A549 (cell line): ENCODE measurements around the gene SMURF1. TPM values are rescaled to one million over a fixed set of nuclear protein-coding genes. Genes with fewer than 3 reads are reported as not detected.

Experiments used
- ATAC-seq, 2 experiments: fragments of 200-7000 bp in 1 of 2; fragments of >200 bp in 1 of 2; cut with Nextera tagmentation in 1 of 2; cut with Tn5 transposase in 1 of 2; 3 replicates each; pipeline versions ENCODE4 v1.8.0 to v1.9.1; 2018 to 2020; ENCODE audit warnings: mild to moderate bottlenecking in 1 of 2, moderate library complexity in 1 of 2
- CTCF ChIA-PET: fragments of 300-600 bp; sonication (Branson Sonifier 250); formaldehyde crosslinking; extraction: SDS; loops from one replicate; lab custom pipeline; 2021; ENCODE audit warnings: antibody characterized with exemption, inconsistent platforms; lab: Yijun Ruan, JAX
- POLR2A ChIA-PET: fragments of 350-600 bp; formaldehyde crosslinking; extraction: SDS; loops from one replicate; lab custom pipeline; 2021; ENCODE audit warnings: antibody characterized with exemption, inconsistent platforms; lab: Yijun Ruan, JAX
- DNase-seq, 2 experiments: peaks; one replicate each; pipeline versions ENCODE4 v3.0.0 to v3.0.0-alpha.2; 2011 to 2016; ENCODE audit warnings: low read depth in 1 of 2, low spot score in 1 of 2
- FAIRE-seq: peaks from 2 replicates; lab custom pipeline; 2011; peaks lifted over from hg19 to GRCh38; lab: Jason Lieb, UNC
- H3K27ac ChIP-seq, 2 experiments: fragments of >200 bp; sonication (Bioruptor Twin); formaldehyde crosslinking; 3 replicates each; pipeline ENCODE4 v1.5.1; 2016 to 2017
- H3K4me1 ChIP-seq: fragments of >200 bp; sonication (Bioruptor Twin); formaldehyde crosslinking; 3 replicates; pipeline ENCODE4 v1.6.1; 2016
- H3K4me2 ChIP-seq: fragments of >200 bp; sonication (Bioruptor Twin); formaldehyde crosslinking; 3 replicates; pipeline ENCODE4 v1.6.1; 2016
- H3K4me3 ChIP-seq: fragments of >200 bp; sonication (Bioruptor Twin); formaldehyde crosslinking; 3 replicates; pipeline ENCODE4 v1.5.1; 2016
- H3K9me3 ChIP-seq: fragments of >200 bp; sonication (Bioruptor Twin); formaldehyde crosslinking; 3 replicates; pipeline ENCODE4 v1.6.1; 2016
- BCL3 ChIP-seq: fragments of >200 bp; sonication (Bioruptor Twin); formaldehyde crosslinking; IDR thresholded peaks from 3 replicates; pipeline ENCODE4 v1.6.1; 2016
- CBX2 ChIP-seq: fragments of 200-600 bp; sonication (generic); IDR thresholded peaks from 2 replicates; pipeline ENCODE4 v1.6.1; 2016; ENCODE audit warnings: low read depth, mild to moderate bottlenecking, borderline replicate concordance
- CEBPB ChIP-seq, 2 experiments: fragments of >200 bp in 1 of 2; sonication (Bioruptor Twin) in 1 of 2; formaldehyde crosslinking in 1 of 2; IDR thresholded peaks; 2 replicates each; pipeline ENCODE4 v1.6.1; 2012 to 2016
- CHD2 ChIP-seq: fragments of 150-350 bp; IDR thresholded peaks from 2 replicates; pipeline ENCODE4 v1.6.1; 2014; ENCODE audit warnings: low read length; ENCODE audit not compliant: partially characterized antibody
- CHD4 ChIP-seq: fragments of 200-600 bp; sonication (generic); IDR thresholded peaks from 2 replicates; pipeline ENCODE4 v1.6.1; 2016; ENCODE audit warnings: antibody characterized with exemption, mild to moderate bottlenecking, borderline replicate concordance
- EHF ChIP-seq: fragments of 250-450 bp; sonication (Bioruptor Pico); IDR thresholded peaks from 2 replicates; pipeline ENCODE4 v1.5.0; 2020; ENCODE audit warnings: mild to moderate bottlenecking
- FOXS1 ChIP-seq: fragments of 250-450 bp; sonication (Bioruptor Pico); IDR thresholded peaks from 2 replicates; pipeline ENCODE4 v1.5.0; 2020; ENCODE audit warnings: mild to moderate bottlenecking, moderate library complexity
- HDAC2 ChIP-seq: fragments of 200-600 bp; sonication (generic); IDR thresholded peaks from 2 replicates; pipeline ENCODE4 v1.6.1; 2016
- HOXB5 ChIP-seq: fragments of 250-450 bp; sonication (Bioruptor Pico); IDR thresholded peaks from 2 replicates; pipeline ENCODE4 v1.5.0; 2020; ENCODE audit warnings: mild to moderate bottlenecking, moderate library complexity
- JUN ChIP-seq, 2 experiments: fragments of >200 bp; sonication (Bioruptor Twin); formaldehyde crosslinking; IDR thresholded peaks; 2 replicates in 1 of 2; 3 replicates in 1 of 2; pipeline ENCODE4 v1.6.1; 2016 to 2017
- KDM5A ChIP-seq: fragments of 200-600 bp; sonication (generic); IDR thresholded peaks from 2 replicates; pipeline ENCODE4 v1.6.1; 2016; ENCODE audit warnings: antibody characterized with exemption, mild to moderate bottlenecking
- MAZ ChIP-seq: fragments of 150-350 bp; IDR thresholded peaks from 2 replicates; pipeline ENCODE4 v1.6.1; 2014; ENCODE audit warnings: antibody characterized with exemption, low read depth, low read length, borderline replicate concordance
- MYC ChIP-seq: IDR thresholded peaks from 2 replicates; pipeline ENCODE4 v1.6.1; 2012; ENCODE audit warnings: mild to moderate bottlenecking, inconsistent platforms, low read length, improper control_type of control experiment, borderline replicate concordance
- NPAS2 ChIP-seq: fragments of 250-450 bp; sonication (Bioruptor Pico); IDR thresholded peaks from 2 replicates; pipeline ENCODE4 v1.8.0; 2022; ENCODE audit warnings: mild to moderate bottlenecking, moderate library complexity, borderline replicate concordance
- POLR2A ChIP-seq: IDR thresholded peaks from 2 replicates; pipeline ENCODE4 v1.6.1; 2012; ENCODE audit warnings: mild to moderate bottlenecking, low read length
- RNF2 ChIP-seq: fragments of 200-600 bp; sonication (generic); IDR thresholded peaks from 2 replicates; pipeline ENCODE4 v1.6.1; 2016; ENCODE audit warnings: low read depth, mild to moderate bottlenecking, antibody characterized with exemption, moderate library complexity, borderline replicate concordance
- WGBS: methylation state at CpG from one replicate; pipeline ENCODE4 v1.1.6; 2017; ENCODE audit errors: missing lambda C conversion rate; 5-methylcytosine and 5-hydroxymethylcytosine counted together
- polyA plus RNA-seq, 4 experiments: library from polyadenylated mRNA; depleted of rRNA in 3 of 4; stranded (reverse); fragments of >200 nt; fragmentation: RNase III in 1 of 4; extraction: RNeasy Plus Mini Kit Qiagen cat#74134 plus additional on column Dnase treatment in 1 of 4; gene quantifications; 2 replicates in 3 of 4; 3 replicates in 1 of 4; pipeline ENCODE4 v1.2.3, GENCODE V29; 2011 to 2017
- TF ChIP-seq, protein P1 (sequence below): IDR thresholded peaks from 2 replicates; pipeline ENCODE4 v1.6.1; 2012
- TF ChIP-seq, protein P2 (sequence below): IDR thresholded peaks from 2 replicates; pipeline ENCODE4 v1.6.1; 2012

Gene SMURF1
- polyA plus RNA-seq, 2 of the 4 experiments (the other 2 are of a cell fraction), result 13.8 to 22.1 TPM

DNA sequence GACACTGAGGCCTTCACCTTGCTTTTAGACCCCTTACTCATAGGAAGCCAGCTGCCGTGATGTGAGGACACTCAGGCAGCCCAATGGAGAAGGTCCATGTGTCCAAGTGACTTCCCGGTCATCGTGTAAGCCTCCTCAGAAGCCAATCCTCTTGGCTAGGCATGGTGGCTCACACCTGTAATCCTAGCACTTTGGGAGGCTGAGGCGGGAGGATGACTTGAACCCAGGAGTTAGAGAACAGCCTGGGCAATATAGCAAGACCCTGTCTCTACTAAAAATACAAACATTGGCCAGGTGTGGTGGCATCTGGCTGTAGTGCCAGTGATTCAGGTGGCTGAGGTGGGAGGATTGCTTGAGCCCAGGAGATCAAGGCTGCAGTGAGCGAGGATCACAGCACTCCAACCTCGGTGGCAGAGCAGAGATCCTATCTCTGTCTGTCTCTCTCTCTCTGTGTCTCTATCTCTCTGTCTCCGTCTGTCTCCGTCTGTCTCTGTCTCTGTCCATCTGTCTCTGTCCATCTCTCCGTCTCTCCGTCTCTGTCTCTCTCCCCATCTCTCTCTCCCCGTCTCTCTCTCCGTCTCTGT lies 36.3 kb upstream of the SMURF1 start:
- FAIRE-seq (no peak), DNase-seq (no peak), ATAC-seq (no peak)
- H3K4me3 ChIP-seq, result no peak overlapping the region
- CTCF ChIA-PET, result interaction anchor here (1.1 to 1.5 kb wide), 2 partner anchors 23 to 133 kb away, joined by 3 read pairs; no protein-coding TSS in a partner anchor
- TF ChIP-seq CHD2, result no peak
- no peak for TF ChIP-seq FOXS1 (CRISPR knock-in tag)
- TF ChIP-seq KDM5A, result no peak
- TF ChIP-seq POLR2A, result no peak
- no peak for TF ChIP-seq HDAC2
- no peak for TF ChIP-seq HOXB5
- TF ChIP-seq JUN (IDR thresholded peaks at IDR 0.05), result no peak
- no peaks in the 10 kb centered on the region for H3K9me3 ChIP-seq
- H3K27ac ChIP-seq, result no peak overlapping the region
- H3K4me2 ChIP-seq, result no peak overlapping the region
- H3K4me1 ChIP-seq, result no peaks in the 10 kb centered on the region
- WGBS, result 88% methylated on average over 12 of the region's 12 CpGs
- POLR2A ChIA-PET, result no interaction called here

DNA sequence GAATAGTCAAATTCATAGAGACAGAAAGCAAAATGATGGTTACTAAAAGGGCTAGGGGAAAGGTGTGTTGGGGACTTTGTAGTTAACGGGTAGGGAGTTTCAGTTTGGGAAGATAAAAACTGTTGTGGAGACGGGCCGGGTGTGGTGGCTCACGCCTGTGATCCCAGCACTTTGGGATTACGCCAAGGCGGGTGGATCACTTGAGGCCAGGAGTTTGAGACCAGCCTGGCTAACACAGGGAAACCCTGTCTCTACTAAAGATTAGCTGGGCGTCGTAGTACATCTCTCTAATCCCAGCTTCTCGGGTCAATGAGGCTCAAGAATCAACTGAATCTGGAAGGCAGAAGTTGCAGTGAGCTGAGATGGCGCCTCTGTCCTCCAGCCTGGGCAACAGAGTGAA lies 33.3 kb upstream of the SMURF1 start:
- FAIRE-seq (no peak), ATAC-seq (no peak), DNase-seq (no peak)
- no peak overlapping the region for H3K27ac ChIP-seq
- ChIA-PET CTCF (interaction anchor here (0.7 kb wide), 1 partner anchor 17 kb away, joined by 3 read pairs; no protein-coding TSS in a partner anchor), POLR2A (no interaction called here)
- H3K9me3 ChIP-seq, result no peaks in the 10 kb centered on the region
- no peak overlapping the region for H3K4me3 ChIP-seq
- H3K4me2 ChIP-seq, result no peak overlapping the region
- H3K4me1 ChIP-seq, result no peaks in the 10 kb centered on the region
- 87% methylated on average over 10 of the region's 10 CpGs for WGBS
- no peak for TF ChIP-seq CHD4
- TF ChIP-seq, protein P1, sequence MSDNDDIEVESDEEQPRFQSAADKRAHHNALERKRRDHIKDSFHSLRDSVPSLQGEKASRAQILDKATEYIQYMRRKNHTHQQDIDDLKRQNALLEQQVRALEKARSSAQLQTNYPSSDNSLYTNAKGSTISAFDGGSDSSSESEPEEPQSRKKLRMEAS, result no peak
- no peak for TF ChIP-seq RNF2
- TF ChIP-seq BCL3, result no peak
- no peak for TF ChIP-seq CHD2
- TF ChIP-seq NPAS2 (CRISPR knock-in tag), result no peak

DNA sequence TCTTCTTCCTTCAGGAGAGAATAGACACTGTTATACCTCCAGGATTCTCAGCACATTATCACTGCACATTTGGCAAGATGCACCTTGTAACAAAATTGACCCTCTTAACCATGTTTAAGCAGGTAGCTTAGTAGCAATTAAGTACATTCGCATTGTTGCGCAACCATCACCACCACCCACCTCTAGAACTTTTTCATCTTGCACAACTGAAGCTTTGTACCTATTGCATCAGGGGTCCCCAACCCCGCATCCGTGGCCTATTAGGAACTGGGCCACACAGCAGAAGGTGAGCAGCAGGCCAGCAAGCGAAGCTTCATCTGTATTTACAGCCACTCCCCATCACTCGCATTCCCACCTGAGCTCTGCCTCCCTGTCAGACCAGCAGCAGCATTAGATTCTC lies 29.9 kb upstream of the SMURF1 start:
- Histone ChIP-seq H3K4me1 (no peaks in the 10 kb centered on the region), H3K4me2 (no peak overlapping the region), H3K9me3 (no peaks in the 10 kb centered on the region), H3K27ac (no peak overlapping the region)
- CTCF ChIA-PET, result interaction anchor here (1.5 to 2.1 kb wide), 2 partner anchors 9 to 12 kb away, joined by 4 to 7 read pairs; no protein-coding TSS in a partner anchor
- POLR2A ChIA-PET, result no interaction called here
- ATAC-seq (no peak), DNase-seq (no peak), FAIRE-seq (no peak)
- 77% methylated on average over 6 of the region's 6 CpGs for WGBS
- TF ChIP-seq CBX2 (no peak), MAZ (no peak), CEBPB (IDR thresholded peaks at IDR 0.05) (peak; percentile 88 to 95)
- TF ChIP-seq, all 56 proteins: peak for 1
- no peak overlapping the region for H3K4me3 ChIP-seq

DNA sequence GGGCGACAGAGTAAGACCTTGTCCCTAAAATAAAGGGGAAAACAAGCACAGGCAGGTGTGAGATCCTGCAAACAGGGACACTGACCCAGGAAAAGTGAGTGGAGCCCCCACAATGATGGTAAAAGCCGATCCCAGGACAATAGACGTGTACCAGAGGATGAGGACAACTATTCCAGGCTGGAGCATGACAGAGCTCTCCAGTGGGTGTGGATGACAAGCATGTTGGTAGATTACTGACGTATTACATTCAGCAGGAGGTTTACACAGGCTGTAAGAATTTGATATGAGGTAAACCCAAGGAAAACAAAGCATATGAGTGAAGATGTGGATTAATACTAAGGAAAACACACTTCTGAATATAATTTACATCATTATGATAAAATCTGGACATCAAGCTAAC lies 27.8 kb upstream of the SMURF1 start:
- ChIA-PET POLR2A (interaction anchor here (0.6 kb wide), 1 partner anchor 29 kb away, joined by 5 read pairs; no protein-coding TSS in a partner anchor), CTCF (interaction anchor here (0.9 to 1.7 kb wide), 2 partner anchors 11 to 28 kb away, joined by 3 to 5 read pairs; no protein-coding TSS in a partner anchor)
- 40% methylated on average over 4 of the region's 4 CpGs for WGBS
- TF ChIP-seq HOXB5 (no peak), EHF (CRISPR knock-in tag) (no peak), RNF2 (no peak), MYC (no peak)
- TF ChIP-seq, protein P2, sequence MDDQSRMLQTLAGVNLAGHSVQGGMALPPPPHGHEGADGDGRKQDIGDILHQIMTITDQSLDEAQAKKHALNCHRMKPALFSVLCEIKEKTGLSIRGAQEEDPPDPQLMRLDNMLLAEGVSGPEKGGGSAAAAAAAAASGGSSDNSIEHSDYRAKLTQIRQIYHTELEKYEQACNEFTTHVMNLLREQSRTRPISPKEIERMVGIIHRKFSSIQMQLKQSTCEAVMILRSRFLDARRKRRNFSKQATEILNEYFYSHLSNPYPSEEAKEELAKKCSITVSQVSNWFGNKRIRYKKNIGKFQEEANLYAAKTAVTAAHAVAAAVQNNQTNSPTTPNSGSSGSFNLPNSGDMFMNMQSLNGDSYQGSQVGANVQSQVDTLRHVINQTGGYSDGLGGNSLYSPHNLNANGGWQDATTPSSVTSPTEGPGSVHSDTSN, result no peak
- no peak overlapping the region for H3K4me3 ChIP-seq
- DNase-seq, result no peak
- H3K9me3 ChIP-seq, result no peaks in the 10 kb centered on the region
- 0 out of 6 replicates have a peak overlapping the region, but pooled peaks of 1 of the 2 experiments have one; percentile 35 for H3K27ac ChIP-seq
- FAIRE-seq, result no peak
- no peaks in the 10 kb centered on the region for H3K4me1 ChIP-seq
- no peak overlapping the region for H3K4me2 ChIP-seq
- peak; percentile 43 to 64; a peak in 3 of 6 replicates for ATAC-seq
